MM.1S (cell line): Measurements from ENCODE around the gene GTF2A2.

ENCODE experiments used
- CTCF ChIP-seq: fragments of 300-600 bp; sonication (generic); IDR thresholded peaks from 2 replicates; pipeline ENCODE4 v1.5.1; 2016; ENCODE audit warnings: antibody characterized with exemption, low read length, mixed read lengths
- EZH2 ChIP-seq: fragments of 300-600 bp; sonication (generic); optimal IDR thresholded peaks from 2 replicates; pipeline ENCODE3; 2017; ENCODE audit warnings: low read depth, mild to moderate bottlenecking, antibody characterized with exemption, low read length, mixed read lengths
- EZH2phosphoT487 ChIP-seq: fragments of 300-600 bp; sonication (generic); IDR thresholded peaks from 2 replicates; pipeline ENCODE4 v1.6.1; 2018; ENCODE audit warnings: antibody characterized with exemption, low read length

- TF ChIP-seq CTCF (no peak), EZH2phosphoT487 (no peak), EZH2 (no peak)
Measured at GRCh38 chr15:59636184-59636583, 21.1 kb downstream of the GTF2A2 start.
